HepG2 (cell line): Measurements from ENCODE around the gene TSG101. TPM values are rescaled to one million over a fixed set of nuclear protein-coding genes. Genes with fewer than 3 reads are reported as not detected.

Experiments
- ATAD3A ChIP-seq: sonication (generic); formaldehyde crosslinking; IDR thresholded peaks from 2 replicates; pipeline ENCODE4 v1.4.0; 2020; ENCODE audit warnings: missing genetic modification reagents
- ERF ChIP-seq: IDR thresholded peaks from 2 replicates; pipeline ENCODE4 v1.6.1; 2018; ENCODE audit warnings: missing biosample characterization, missing genetic modification reagents
- IKZF4 ChIP-seq: sonication (generic); formaldehyde crosslinking; IDR thresholded peaks from 2 replicates; pipeline ENCODE4 v1.5.1; 2020; ENCODE audit warnings: borderline replicate concordance, mild to moderate bottlenecking, low read depth, missing genetic modification reagents; ENCODE audit errors: not compliant biosample characterization
- KAT2B ChIP-seq: fragments of 150-350 bp; IDR thresholded peaks from 2 replicates; pipeline ENCODE4 v1.6.1; 2014; ENCODE audit warnings: low read depth, low read length, borderline replicate concordance
- MZF1 ChIP-seq: sonication (generic); formaldehyde crosslinking; IDR thresholded peaks from 2 replicates; pipeline ENCODE4 v1.8.1; 2023; ENCODE audit warnings: mild to moderate bottlenecking, missing genetic modification reagents, borderline replicate concordance
- NFKBIZ ChIP-seq: IDR thresholded peaks from 2 replicates; pipeline ENCODE4 v1.6.1; 2018; ENCODE audit warnings: missing genetic modification reagents, missing compliant biosample characterization
- SMAD1 ChIP-seq: sonication (generic); formaldehyde crosslinking; IDR thresholded peaks from 2 replicates; pipeline ENCODE4 v1.4.0; 2020; ENCODE audit warnings: missing genetic modification reagents, low read depth, mild to moderate bottlenecking, borderline replicate concordance
- SMC3 ChIP-seq: IDR thresholded peaks from 2 replicates; pipeline ENCODE4 v1.6.1; 2011; ENCODE audit warnings: low read length, improper control_type of control experiment
- ZIK1 ChIP-seq: sonication (generic); formaldehyde crosslinking; IDR thresholded peaks from 2 replicates; pipeline ENCODE4 v1.5.0; 2020; ENCODE audit warnings: mild to moderate bottlenecking, low read depth, missing genetic modification reagents, borderline replicate concordance
- polyA plus RNA-seq, 8 experiments: library from polyadenylated mRNA; depleted of rRNA in 3 of 8; stranded (reverse) in 7 of 8; unstranded in 1 of 8; fragments of >200 nt; fragmentation: Illumina TruSeq in 4 of 8; extraction: Trizol in 4 of 8; gene quantifications; 2 replicates each; pipeline versions ENCODE4 v1.2.1 to v1.2.3, GENCODE V29; 2011 to 2016; ENCODE audit warnings: low read depth in 4 of 8, missing spikeins in 1 of 8, mixed read lengths in 1 of 8; ENCODE audit not compliant: insufficient read depth in 1 of 8
- total RNA-seq, 5 experiments: library from RNA; depleted of rRNA; stranded (reverse); fragments of >200 nt; fragmentation: Illumina TruSeq; extraction: Trizol; gene quantifications; 2 replicates each; pipeline ENCODE4 v1.2.3, GENCODE V29; 2016; ENCODE audit warnings: low read depth in 1 of 5
- TF ChIP-seq, protein P1 (sequence below), 2 experiments: IDR thresholded peaks; 2 replicates each; pipeline ENCODE4 v1.6.1; 2011 to 2012; ENCODE audit warnings: low read length in 2 of 2, borderline replicate concordance in 1 of 2, low read depth in 1 of 2, mild to moderate bottlenecking in 1 of 2, moderate library complexity in 1 of 2
- TF ChIP-seq, protein P2 (sequence below): sonication (generic); formaldehyde crosslinking; IDR thresholded peaks from 2 replicates; pipeline ENCODE4 v1.4.0; 2020; ENCODE audit warnings: low read depth, missing genetic modification reagents
- TF ChIP-seq, protein P3 (sequence below): sonication (generic); formaldehyde crosslinking; IDR thresholded peaks from 2 replicates; pipeline ENCODE4 v1.5.1; 2020; ENCODE audit warnings: missing genetic modification reagents, mild to moderate bottlenecking, borderline replicate concordance
- TF ChIP-seq, protein P4 (sequence below): sonication (generic); formaldehyde crosslinking; IDR thresholded peaks from 2 replicates; pipeline ENCODE4 v1.4.0; 2020; ENCODE audit warnings: missing genetic modification reagents
- TF ChIP-seq, protein P5 (sequence below): IDR thresholded peaks from 2 replicates; pipeline ENCODE4 v1.6.1; 2012; ENCODE audit warnings: inconsistent platforms

The TSG101 gene
- total and polyA plus RNA-seq, 2 of the 13 experiments (the other 11 are each of a cell fraction or from before 2014, with no cell fraction given) = 69.3 to 206 TPM

DNA sequence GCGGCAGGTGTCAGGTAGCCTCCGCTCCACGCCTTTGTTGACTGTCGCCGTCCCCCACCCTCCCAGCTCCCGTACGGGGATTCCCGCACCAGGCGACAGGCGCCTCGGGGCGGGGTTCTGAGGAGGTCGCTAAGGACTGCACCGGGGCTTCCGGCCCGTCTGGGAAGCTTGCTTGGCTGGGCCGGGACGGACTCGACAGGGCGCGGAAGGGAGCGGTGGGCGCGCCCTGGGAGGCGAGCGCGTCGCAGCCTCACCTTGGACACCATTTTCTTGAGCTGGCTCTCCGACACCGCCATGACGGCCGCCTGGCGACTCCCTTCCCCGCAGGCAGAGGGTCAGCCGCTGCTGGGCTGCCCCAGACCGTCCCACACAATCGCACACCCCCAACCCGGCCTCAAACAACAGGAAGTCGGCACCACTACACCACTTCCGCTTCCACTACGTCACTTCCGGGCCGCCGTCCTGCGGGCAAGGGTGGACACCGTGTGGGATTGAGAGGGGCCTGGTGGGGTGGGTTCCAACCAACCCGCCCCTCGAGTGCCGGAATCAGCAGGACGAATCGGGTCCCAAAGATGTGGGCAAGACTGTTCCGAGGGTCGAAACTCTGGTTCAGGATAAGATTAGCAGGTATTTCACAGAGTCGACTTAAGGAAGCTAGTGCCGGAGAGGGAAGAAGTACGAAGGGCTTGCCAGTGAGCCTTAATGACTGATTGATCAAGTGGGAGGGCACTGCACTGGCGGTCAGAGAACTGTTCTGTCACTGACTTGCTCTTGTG is at the start of gene TSG101 (continued):
- TF ChIP-seq, protein P1, sequence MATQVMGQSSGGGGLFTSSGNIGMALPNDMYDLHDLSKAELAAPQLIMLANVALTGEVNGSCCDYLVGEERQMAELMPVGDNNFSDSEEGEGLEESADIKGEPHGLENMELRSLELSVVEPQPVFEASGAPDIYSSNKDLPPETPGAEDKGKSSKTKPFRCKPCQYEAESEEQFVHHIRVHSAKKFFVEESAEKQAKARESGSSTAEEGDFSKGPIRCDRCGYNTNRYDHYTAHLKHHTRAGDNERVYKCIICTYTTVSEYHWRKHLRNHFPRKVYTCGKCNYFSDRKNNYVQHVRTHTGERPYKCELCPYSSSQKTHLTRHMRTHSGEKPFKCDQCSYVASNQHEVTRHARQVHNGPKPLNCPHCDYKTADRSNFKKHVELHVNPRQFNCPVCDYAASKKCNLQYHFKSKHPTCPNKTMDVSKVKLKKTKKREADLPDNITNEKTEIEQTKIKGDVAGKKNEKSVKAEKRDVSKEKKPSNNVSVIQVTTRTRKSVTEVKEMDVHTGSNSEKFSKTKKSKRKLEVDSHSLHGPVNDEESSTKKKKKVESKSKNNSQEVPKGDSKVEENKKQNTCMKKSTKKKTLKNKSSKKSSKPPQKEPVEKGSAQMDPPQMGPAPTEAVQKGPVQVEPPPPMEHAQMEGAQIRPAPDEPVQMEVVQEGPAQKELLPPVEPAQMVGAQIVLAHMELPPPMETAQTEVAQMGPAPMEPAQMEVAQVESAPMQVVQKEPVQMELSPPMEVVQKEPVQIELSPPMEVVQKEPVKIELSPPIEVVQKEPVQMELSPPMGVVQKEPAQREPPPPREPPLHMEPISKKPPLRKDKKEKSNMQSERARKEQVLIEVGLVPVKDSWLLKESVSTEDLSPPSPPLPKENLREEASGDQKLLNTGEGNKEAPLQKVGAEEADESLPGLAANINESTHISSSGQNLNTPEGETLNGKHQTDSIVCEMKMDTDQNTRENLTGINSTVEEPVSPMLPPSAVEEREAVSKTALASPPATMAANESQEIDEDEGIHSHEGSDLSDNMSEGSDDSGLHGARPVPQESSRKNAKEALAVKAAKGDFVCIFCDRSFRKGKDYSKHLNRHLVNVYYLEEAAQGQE (IDR thresholded peaks at IDR 0.05; ENCODE audit: borderline replicate concordance in 1 of 2, low read depth in 1 of 2, low read length in 2 of 2) = no peak; a peak in 1 of 4 replicates
- TF ChIP-seq, protein P2, sequence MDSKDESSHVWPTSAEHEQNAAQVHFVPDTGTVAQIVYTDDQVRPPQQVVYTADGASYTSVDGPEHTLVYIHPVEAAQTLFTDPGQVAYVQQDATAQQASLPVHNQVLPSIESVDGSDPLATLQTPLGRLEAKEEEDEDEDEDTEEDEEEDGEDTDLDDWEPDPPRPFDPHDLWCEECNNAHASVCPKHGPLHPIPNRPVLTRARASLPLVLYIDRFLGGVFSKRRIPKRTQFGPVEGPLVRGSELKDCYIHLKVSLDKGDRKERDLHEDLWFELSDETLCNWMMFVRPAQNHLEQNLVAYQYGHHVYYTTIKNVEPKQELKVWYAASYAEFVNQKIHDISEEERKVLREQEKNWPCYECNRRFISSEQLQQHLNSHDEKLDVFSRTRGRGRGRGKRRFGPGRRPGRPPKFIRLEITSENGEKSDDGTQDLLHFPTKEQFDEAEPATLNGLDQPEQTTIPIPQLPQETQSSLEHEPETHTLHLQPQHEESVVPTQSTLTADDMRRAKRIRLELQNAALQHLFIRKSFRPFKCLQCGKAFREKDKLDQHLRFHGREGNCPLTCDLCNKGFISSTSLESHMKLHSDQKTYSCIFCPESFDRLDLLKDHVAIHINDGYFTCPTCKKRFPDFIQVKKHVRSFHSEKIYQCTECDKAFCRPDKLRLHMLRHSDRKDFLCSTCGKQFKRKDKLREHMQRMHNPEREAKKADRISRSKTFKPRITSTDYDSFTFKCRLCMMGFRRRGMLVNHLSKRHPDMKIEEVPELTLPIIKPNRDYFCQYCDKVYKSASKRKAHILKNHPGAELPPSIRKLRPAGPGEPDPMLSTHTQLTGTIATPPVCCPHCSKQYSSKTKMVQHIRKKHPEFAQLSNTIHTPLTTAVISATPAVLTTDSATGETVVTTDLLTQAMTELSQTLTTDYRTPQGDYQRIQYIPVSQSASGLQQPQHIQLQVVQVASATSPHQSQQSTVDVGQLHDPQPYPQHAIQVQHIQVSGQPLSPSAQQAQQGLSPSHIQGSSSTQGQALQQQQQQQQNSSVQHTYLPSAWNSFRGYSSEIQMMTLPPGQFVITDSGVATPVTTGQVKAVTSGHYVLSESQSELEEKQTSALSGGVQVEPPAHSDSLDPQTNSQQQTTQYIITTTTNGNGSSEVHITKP (CRISPR knock-in tag) = peak; percentile 81
- 0 out of 2 replicates have a peak, but pooled peaks have one; percentile 26 for TF ChIP-seq NFKBIZ (CRISPR knock-in tag)
- no peak for TF ChIP-seq KAT2B
- TF ChIP-seq, protein P3, sequence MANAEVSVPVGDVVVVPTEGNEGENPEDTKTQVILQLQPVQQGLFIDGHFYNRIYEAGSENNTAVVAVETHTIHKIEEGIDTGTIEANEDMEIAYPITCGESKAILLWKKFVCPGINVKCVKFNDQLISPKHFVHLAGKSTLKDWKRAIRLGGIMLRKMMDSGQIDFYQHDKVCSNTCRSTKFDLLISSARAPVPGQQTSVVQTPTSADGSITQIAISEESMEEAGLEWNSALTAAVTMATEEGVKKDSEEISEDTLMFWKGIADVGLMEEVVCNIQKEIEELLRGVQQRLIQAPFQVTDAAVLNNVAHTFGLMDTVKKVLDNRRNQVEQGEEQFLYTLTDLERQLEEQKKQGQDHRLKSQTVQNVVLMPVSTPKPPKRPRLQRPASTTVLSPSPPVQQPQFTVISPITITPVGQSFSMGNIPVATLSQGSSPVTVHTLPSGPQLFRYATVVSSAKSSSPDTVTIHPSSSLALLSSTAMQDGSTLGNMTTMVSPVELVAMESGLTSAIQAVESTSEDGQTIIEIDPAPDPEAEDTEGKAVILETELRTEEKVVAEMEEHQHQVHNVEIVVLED (CRISPR knock-in tag) = peak; percentile 84
- TF ChIP-seq, protein P4, sequence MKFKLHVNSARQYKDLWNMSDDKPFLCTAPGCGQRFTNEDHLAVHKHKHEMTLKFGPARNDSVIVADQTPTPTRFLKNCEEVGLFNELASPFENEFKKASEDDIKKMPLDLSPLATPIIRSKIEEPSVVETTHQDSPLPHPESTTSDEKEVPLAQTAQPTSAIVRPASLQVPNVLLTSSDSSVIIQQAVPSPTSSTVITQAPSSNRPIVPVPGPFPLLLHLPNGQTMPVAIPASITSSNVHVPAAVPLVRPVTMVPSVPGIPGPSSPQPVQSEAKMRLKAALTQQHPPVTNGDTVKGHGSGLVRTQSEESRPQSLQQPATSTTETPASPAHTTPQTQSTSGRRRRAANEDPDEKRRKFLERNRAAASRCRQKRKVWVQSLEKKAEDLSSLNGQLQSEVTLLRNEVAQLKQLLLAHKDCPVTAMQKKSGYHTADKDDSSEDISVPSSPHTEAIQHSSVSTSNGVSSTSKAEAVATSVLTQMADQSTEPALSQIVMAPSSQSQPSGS = peak; percentile 84
- TF ChIP-seq ATAD3A (CRISPR knock-in tag) = no peak
- peak; percentile 67; the same call in 1 of the 2 replicates for TF ChIP-seq SMAD1 (CRISPR knock-in tag)
- peak; percentile 90 for TF ChIP-seq ERF (CRISPR knock-in tag)
- TF ChIP-seq, protein P5, sequence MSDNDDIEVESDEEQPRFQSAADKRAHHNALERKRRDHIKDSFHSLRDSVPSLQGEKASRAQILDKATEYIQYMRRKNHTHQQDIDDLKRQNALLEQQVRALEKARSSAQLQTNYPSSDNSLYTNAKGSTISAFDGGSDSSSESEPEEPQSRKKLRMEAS = peak; percentile 89
- peak; percentile 24 for TF ChIP-seq IKZF4 (CRISPR knock-in tag)
- TF ChIP-seq SMC3 = no peak
- TF ChIP-seq MZF1 = no peak
- TF ChIP-seq ZIK1 (CRISPR knock-in tag) = peak; percentile 85; the same call in 1 of the 2 replicates
